Hindlimb muscle (tissue), 1 donor: ENCODE results near the gene HPD. TPM values are rescaled to one million over a fixed set of nuclear protein-coding genes. Genes with fewer than 3 reads are reported as not detected.

Experiments
- DNase-seq: peaks from one replicate; pipeline ENCODE4 v3.0.0-alpha.2; 2013
- polyA plus RNA-seq: library from polyadenylated mRNA; unstranded; fragments of 120-200 nt; gene quantifications from one replicate; pipeline ENCODE4 v1.2.1, GENCODE V29; 2013; ENCODE audit not compliant: insufficient read length

The HPD gene
- polyA plus RNA-seq, 1 donor, result not detected

DNA sequence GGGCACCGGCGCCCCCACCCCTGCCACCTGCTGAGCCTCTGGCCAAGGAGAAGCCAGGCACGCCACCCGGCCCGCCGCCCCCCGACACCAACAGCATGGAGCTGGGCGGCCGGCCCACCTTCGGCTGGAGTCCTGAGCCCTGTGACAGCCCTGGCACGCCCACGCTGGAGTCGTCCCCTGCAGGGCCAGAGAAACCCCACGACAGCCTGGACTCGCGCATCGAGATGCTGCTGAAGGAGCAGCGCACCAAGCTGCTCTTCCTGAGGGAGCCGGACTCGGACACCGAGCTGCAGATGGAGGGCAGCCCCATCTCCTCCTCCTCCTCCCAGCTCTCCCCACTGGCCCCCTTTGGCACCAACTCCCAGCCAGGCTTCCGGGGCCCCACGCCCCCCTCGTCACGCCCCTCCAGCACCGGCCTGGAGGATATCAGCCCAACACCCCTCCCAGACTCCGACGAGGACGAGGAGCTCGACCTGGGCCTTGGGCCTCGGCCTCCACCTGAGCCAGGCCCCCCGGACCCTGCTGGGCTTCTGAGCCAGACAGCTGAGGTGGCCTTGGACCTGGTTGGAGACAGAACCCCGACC lies 48.3 kb downstream of the HPD start:
- DNase-seq, result no peak

DNA sequence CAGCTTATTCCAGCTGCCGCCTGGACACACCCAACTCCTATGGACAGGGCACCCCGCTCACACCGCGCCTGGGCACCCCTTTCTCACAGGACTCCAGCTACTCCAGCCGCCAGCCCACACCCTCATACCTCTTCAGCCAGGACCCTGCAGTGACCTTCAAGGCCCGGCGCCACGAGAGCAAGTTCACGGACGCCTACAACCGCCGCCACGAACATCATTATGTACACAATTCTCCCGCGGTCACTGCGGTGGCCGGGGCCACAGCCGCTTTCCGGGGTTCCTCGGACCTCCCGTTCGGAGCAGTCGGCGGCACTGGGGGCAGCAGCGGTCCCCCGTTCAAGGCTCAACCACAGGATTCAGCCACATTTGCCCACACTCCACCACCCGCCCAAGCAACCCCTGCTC lies 48.9 kb downstream of the HPD start:
- no peak for DNase-seq

DNA sequence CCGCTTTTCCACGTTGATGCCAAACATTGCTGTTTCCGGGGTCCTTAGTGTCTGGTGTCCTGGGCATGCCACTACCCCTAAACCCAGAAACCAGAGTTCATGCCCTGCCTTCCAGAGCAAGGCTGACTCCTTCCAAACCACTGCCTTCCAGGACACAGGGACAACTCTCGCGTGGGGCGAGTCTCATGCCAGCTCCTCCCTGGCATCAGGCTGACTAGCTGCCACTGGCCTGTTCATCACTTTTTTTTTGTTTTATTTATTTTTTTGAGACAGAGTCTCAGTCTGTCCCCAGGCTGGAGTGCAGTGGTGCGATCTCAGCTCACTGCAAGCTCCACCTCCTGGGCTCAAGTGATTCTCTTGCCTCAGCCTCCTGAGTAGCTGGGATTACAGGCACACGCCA lies 50.0 kb downstream of the HPD start:
- DNase-seq, result no peak

DNA sequence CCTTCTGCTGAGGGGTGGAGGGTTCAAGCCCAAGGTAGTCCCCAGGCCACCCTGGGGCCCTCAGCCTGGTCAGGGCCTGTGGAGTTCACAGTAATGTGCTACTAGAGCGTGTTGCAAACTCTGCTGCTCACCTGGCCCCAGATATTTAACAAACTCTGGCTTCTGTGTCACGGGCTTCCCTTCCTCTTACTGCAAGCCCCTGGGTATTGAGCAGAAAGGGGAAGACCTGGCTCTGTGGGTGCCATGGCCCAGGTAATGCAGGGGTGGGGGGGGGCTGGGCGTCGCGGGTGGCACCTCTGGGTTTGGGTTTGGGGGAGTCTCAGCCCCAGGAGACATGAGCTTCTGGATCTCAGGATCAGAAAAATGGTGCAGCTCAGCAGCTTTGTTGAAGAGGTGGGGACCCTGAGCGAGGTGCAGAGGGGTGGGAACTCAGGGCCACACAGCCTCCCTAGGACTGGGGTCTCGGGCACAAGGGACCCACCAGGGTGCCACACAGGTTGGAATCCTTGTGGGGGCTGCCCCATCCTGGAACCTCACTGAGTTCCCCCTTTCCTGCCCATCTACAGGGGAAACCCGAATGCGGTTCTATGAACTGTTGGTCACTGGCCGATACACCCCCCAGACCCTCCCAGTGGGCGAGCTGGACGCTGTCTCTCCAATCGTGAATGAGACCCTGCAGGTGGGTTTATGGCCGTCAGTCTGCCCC lies 50.9 kb downstream of the HPD start:
- DNase-seq, result no peak

DNA sequence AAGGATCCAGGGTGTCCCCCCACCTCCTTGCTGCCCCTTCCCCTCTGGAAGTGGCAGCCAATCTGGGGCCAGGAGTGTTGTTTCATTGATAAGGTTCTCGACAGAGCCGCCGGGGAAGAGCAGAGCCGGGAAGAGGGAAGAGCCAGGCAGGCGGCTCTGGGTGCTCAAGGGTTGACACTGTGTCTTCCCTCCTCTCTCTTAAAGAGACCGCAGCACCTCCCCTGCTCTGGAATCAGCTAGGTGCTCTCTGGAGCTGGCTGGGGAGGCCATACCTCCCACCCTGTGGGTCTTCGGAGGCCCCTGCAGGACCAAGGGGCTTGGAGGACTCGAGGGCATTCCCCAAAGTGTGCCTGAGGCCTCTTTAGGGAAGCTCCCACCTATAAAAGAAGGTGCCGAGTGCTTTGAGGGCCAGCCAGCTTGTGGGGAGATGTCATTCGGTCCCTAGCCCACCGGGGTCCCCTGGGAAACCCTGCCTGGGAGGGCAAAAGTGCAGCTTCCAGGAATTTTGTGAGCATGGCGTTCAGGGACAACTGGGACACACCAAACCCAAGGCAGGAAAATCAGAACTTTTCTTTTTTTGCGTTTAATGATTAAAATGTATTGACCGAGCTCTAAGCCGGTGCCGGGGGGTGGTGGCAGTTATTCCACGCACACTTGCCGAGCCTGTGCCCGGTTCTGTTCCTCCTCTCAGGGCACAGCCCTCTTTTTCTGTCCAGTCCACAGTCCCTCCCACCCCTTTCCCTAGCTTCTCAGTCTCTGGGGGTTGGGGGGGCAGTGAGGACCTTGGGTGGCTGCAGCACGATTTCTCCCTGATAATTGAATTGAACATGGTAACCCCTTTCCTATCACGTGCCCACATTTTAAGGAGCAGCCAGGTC lies 51.9 kb downstream of the HPD start:
- DNase-seq, result no peak

DNA sequence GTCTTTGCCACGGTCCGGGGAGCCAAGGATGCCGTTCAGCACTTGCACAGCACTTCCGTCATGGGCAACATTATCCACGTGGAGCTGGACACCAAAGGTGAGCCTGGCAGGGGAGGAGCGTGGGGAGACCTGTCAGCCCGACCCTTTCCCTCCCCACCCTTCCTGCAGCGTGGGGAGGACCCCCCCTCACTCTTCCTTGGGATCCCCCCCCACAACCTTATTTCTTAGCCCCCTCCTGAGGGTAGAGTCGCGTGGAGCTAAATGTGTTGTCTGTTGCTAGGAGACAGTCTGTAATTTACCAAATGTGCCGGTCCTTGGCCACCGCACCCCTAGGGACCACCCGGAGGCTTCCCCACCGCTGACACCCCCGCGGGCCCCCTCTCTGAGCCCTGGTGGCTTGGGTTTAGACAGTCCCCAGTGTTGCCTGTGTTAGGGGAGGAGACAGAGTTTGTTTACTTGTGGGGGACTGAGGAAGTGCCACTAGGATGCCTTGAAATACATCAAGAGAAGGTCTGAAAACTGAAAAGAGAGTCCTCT lies 52.6 kb downstream of the HPD start:
- DNase-seq, result no peak

DNA sequence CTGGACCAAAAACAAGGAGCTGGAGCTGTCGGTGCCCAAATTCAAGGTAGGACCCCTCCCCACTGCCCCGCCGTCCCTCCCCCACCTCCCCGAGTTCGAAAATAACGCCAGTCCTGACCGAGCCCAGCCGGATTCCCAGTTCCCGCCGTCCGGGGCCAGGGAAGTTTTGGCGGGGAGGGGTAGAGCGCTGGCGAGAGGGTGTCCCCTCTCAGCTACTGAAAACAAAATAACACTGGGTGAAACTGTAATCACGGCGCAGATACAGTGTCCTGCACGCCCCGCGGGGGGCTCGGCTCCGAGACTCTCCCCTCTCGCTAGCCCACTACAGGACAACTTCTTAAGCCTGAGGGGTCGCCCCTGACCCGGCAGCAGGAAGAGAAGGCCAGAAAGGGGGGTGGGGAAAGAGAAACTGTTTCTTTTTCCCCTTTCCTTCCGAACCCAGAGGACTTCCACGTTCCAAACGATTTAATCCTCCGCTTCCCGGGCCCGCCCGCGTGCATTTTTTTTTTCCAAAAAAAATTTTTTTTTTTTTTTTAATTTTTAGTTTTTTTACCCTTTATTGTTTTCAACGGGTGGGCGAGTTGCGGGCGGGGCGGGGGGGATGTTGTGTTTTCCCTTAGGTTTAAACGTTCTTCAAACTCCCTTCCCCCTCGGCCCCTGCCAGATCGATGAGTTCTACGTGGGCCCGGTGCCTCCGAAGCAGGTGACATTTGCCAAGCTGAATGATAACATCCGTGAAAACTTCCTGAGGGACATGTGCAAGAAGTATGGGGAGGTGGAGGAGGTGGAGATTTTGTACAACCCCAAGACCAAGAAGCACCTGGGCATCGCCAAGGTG lies 53.3 kb downstream of the HPD start:
- DNase-seq, result no peak

DNA sequence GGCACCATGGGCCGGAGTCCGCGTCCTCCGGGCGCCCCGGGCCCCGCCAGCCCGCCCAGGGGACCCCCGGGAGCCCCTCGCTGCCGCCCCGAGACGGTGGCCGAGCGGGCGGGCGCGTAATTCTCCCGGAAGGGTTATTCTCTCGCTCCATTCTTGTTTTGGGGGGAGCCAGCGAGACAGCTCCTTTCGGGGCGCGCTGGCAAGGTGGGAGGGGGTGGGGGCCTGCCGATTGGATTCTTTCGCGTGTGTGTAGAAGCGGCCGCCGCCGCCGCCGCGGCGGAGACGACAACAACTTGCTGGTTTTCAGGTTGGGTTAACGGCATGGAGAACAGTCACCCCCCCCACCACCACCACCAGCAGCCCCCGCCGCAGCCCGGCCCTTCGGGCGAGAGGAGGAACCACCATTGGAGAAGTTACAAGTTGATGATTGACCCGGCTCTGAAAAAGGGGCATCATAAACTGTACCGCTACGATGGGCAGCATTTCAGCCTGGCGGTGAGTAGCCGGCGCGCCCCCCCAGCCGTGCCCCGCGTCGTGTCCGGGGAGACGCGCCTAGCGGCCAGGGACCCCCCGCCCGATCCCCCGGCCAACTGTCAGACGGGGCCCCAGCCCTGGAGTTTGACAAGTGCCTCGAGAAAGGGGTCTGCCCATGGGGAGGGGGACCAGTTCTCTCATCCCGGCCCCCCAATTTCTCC lies 54.1 kb downstream of the HPD start:
- no peak for DNase-seq

DNA sequence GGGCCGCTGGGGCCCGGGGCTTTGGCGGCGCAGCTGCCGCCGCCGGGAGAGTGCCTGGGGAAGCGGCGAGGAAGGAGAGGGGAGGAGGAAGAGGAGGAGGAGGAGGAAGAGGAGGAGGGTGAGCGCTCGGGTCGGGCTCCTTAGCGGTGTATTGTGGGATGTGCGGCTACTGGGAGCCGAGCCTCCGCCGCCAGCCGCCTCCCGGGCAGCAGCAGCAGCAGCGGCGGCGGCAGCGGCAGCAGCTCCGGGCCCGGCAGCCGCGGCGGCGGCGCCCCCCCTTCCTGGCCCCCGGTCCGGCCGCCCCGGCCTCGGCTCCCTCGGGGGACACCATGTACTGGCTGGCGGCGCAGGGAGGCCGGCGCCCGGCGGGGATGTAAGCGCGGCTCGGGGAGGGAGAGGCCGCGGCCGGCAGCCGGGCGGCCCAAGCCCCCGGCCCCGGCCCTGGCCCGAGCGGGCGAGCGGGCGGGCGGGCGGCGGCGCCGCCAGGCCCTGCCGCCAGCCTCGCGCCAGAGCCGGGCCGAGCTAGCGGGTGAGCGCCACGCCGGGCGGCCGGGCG lies 54.7 kb downstream of the HPD start, which contains the start of gene SETD1B:
Gene SETD1B, plus strand, starts transcription at position 149 of the 556 bp plus-strand sequence. CDS start 729 bp downstream, outside the sequence.
- DNase-seq, result no peak

DNA sequence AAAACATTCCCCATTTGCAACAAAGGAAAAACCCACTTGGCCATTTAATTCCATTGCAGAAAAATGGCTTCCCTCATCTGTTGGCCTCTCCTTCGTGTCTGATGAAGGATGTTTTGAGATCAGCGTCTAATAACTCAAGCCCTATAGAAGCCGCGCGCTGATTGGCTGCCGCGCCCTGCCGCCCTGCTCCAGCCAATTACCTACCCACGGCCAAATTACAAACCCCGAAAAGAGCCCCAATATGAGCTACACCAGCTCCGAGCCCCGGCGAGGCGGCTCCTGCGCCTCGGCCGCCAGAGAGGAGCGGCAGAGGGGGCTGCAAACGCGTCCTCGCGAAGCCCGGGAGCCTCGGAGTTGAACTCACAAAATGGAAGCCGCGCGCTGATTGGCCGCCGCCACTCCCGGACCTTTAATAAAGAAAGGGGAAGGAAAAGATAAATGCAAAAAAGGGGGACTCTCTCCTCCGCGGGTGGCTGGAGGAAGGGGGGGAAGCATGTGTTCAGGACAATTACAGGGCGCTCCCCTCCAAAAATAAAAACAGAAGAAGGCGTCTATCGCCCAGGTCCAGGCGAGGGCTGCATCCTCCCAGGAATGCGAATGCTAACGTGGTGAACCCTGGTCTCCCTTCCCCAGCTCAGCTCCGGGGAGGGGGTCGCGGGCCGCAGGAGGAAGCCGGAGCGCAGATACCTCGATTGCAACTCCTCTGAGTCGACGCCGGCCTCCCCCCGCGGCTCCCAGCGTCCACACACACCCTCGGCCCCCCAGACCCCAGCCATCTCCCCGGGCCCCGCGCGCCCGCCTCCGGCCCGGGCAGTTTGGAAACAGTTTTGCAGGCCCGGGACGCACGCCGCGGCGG lies 55.6 kb downstream of the HPD start:
- DNase-seq, result peak; percentile 95

DNA sequence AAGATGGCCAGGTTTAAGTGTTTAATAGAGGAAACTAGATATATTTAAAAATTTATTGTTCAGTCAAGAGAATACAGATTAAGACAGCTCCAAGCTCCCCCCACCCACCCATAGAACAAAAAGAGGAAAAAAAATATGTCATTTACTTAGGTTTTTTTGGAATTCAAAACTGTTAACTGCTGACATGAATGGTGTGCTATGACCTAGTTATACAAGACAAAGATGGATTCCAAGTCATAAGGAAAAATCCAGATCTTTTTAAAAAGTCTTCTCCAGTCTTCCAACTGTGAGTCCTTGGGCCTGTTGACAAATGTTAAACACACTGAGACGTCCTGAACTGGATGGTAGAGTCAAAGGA lies 56.2 kb downstream of the HPD start:
- DNase-seq, result no peak

DNA sequence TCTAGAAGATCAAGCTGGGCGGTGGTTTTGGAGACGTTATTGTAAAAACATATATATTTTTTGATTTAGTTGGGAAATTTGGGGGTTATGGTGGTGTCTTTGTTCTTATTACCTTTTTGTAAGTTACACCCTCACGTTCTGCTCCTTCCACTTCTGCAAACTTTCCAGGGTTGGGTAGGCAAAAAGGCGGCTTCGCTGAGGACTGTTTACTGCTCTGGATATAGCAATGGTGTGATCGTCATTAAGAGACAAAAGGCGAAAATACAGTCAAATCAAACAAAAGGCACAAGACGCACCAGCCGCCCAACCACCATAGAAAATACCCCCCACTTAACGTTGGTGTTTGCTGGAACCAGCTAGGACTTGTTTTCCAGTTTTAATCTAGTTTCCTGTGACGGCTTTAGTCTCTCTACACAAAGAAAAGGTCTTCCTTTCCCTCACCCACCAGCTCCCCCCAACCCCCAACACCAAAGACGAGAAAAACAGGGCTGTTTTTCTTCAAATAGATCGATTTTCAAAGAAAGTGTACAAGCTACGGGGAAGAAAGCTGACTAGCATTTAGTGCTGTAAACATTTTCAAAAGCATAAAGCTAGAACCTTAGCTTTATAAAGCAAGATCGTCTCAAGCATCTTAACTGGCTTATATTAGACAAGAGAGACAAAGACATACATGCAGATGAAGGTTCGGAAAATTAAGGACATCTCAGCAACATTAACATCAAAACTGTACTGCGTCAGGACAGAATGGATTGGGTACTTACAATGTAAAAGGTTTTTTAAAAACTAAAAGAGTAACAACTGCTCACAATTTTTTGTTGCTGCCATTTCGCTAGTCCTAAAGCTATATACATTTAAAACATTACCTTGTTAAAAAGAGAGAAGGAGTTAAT lies 56.8 kb downstream of the HPD start:
- no peak for DNase-seq

DNA sequence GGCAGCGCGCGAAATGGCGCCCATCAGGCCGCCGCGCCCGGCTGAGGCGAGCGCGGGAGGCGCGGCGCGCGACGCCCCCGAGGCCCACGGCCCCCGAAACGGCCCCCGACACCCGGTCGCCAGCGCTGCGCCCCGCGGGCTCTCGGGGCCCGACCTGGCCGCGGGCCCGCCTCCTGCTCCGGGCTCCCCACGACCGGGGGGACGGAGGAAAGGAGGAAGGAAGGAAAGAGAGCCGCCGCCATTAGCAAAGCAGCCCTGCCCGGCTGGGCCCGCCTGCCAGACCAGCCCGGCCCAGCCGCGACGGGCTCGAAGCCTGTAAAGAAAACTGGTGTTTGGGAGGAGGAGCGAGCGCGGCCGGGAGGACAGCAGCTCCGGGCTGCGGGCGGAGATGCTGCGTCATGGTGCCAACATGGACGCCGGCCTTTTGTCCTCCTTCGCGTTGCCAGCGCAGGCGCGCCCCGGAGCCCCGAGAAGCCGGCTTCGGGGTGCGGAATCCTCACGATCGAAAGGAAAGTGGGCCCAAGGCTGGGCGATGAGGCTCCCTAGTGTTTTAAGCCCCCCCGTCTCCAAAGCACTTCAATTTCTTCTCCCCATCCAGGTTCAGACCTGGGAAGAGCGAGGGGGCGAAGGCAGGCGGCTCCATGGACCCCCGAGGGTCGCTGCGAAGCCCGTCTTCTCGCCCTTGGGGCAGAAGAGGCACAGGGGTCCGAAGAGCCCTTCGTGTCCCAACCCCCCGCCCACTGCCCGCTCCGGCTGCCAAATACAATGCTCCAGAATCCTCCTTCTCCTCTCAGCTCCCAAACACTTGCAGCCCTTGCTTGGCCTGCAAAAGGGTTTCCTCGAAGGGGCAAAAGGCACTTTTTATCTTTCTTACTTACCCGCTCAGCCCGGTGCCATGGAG lies 57.7 kb downstream of the HPD start:
- DNase-seq, result peak; percentile 78

DNA sequence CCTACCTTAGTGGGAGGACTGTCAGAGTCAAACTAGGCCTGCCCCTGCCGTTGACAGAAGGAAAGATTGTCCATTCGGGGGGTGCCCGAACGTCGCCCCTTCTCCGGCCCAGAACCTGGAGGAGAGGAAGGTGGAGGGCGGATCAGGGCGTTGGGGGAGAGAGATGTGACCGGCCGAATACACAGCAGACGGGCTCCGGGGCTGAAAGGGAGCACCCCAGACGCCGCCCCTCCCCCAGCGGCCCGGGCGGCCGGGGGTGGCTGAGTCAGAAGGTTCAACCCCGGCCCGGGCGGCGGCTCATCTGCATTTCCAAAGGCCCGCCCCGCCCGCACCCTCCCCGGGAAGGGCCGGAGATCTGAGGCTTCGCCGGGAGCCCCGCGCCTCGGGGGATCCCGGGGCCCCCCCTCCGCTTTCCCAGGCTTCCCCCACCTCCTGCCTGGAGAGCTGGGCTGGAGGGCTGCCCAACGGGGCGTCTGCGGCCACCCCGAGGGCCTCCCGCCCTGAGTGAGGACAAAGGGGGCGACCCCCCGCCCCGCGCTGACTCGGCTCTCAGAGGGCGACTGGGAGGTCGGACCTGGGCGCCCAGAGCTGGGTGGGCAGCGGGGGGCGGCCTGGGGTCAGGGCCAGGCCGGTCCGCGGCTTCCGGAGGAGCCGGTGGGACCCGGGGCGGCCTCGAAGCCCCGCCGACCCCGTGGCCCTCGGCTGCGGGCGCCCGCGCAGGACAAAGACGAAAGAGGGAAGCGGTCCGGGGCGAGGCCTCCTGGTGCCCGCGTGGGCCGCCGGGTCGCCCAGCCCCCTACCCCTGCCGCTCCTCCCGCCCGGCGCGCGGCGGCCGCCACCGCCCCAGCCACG lies 58.6 kb downstream of the HPD start:
- DNase-seq, result peak; percentile 77

DNA sequence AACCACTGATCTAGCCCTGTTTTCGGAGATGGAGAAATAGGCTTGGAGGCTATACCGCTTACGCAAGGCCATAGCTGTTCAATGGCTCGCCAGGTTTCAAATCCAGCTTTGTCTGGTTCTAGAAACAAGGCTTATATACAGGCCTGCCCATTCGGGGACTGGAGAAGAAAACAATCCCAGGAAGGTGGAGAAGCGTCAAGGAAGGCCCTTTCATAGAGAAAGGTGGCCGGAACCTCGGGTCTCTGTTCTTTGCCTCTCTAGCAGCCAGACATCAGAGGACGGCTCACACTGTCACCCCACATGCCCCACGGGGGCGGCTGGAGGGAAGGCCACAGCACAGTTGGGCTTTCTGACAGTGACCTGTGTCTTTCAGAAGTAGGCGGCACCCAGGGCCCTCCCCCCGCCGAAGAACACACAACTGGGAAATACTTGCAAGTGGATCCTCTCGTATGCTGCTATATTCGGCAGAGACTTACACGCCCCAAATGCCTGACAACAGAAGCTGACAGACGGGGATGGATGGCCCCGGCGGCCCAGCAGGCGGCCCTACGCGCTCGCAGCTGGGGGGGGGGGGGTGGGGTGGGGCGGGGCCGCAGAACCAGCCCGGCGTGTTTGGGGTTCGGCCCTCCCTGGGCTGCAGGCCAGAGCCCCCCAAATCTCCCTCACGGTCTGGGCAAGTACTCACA lies 59.4 kb downstream of the HPD start:
- DNase-seq, result no peak

DNA sequence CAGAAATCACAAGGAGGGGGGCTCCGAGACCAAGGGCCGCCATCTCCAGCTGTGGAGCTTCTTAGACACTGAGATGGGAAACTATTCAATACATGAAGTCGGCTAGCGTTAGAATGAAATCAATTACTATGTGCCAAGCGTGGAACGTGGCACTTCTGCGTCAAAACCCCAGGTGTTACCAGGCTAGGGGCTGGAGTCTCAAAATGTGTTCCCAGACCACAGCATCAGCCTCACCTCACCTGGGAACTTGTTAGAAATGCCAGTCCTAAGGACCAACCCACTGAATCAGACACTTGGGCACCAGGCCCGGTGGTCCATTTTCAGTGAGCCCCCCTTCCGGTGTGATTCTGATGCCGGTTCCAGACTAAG lies 59.9 kb downstream of the HPD start:
- DNase-seq, result no peak
